Stimulated activated CD4-positive, alpha-beta T cell treated with anti-CD3 and anti-CD28 coated beads, Interleukin-4, amount 100 ng/mL, for 24 hours (primary cell): Measurements from ENCODE around the gene AP3D1.
A peak's percentile ranks its signal among the peaks of the same experiment; 100 is the strongest.

Source experiments
- DNase-seq: peaks from one replicate; pipeline ENCODE4 v3.0.0-alpha.2; 2020

The AP3D1 gene

DNA sequence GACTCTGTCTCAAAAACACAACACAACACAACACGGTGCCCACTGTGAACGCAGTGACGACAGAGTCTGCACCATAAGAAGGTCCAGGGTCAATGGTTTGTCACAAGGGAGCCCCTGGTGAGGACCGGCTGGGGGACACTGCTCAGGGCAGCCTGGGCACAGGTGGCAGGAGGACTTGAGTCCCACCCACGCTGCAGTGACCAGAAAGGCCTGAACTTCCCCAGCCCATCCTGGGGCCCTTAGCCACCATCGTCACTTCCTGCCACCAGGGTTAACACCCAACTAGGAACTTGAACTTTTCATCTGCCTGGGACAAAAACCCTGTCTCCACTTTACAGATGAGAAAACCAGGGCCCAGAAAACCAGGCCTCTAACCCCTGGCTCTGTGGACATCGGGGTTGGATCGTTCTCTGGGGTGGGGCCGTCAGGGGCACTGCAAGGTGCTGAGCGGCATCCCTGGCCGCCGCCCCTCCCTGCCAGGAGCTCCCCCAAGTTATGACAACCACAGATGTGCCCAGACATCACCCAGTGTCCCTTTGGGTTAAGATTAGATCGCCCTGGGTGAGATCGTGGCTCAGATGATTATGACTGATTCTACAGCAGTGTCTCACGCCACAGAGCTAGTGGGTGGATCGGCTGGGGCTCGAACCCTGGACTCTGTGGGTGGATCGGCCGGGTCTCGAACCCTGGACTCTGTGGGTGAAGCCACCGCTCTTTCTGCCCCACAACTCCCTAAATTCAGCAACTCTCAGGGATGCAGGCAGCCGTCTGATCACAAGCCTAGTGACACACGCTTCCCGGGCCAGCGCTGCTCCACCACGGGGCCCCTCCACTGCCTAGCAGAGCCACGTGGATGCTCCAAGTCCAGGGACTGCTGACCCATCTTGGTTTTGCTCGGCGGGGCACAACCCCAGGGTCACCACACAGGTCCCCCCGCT, 69.2 kb downstream of the AP3D1 start:
- DNase-seq: peak; percentile 44

- DNase-seq: no peak
These were observed 70.9 kb downstream of the AP3D1 start for GRCh38 chr19:2080336-2080988.

GRCh38 chr19:2079865-2080301, 71.5 kb downstream of the AP3D1 start:
- no peak for DNase-seq

- DNase-seq: no peak
These were observed 72.1 kb downstream of the AP3D1 start for GRCh38 chr19:2079076-2079864.

DNA sequence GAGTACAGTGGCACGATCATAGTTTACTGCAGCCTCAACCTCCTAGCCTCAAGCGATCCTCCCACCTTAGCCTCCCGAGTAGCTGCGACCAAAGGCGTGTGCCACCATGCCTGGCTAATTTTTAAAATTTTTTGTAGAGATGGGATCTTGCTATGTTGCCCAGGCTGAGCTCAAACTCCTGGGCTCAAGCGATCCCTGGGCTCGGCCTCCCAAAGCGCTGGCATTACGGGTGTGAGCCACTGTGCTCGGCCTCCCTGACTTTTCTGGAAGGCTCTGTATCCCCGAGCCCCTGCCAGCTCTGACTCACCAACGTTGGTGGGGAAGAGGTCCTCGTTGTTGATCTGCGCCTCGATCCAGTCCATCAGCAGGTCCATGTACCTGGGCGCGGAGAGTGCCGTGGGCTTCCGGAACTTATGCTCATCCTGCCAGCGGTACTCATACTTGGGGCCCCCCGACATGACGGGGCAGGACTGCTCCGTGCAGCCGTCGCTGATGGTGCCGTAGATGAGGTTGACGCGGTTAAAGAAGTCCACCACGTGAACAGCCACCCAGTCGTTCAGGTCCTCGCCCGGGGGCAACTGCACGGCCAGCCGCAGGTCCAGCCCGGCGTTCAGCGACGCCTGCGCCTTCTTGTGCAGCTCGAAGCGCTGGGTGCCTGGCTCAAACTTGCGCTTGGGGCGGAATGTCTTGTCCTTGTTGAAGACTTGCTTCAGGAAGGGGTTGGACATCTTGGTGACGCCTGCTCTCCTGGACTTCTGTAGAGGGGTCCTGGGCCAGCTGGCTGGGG, 73.3 kb downstream of the AP3D1 start:
- no peak for DNase-seq

DNA sequence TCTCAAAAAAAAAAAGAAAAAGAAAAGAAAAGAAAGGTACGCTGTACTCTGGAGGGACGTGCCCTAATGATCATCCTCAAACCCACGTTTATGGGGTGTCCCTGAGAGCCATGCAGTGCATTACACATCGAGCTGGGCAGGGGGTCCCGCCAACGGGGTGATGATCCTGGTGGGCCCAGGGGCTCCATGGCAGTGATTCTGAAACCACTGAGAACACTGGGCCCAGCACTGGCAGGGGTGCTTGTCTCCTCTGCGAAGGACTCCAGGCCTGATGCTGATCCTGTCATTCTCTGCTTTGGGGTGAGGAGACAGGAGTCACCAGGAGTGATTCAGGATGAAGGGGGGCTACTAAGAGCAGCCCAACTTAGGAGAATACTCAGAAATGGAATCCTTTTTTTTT, 74.0 kb downstream of the AP3D1 start:
- no peak for DNase-seq

- no peak for DNase-seq
These were observed 74.8 kb downstream of the AP3D1 start for GRCh38 chr19:2076526-2076944.

DNA sequence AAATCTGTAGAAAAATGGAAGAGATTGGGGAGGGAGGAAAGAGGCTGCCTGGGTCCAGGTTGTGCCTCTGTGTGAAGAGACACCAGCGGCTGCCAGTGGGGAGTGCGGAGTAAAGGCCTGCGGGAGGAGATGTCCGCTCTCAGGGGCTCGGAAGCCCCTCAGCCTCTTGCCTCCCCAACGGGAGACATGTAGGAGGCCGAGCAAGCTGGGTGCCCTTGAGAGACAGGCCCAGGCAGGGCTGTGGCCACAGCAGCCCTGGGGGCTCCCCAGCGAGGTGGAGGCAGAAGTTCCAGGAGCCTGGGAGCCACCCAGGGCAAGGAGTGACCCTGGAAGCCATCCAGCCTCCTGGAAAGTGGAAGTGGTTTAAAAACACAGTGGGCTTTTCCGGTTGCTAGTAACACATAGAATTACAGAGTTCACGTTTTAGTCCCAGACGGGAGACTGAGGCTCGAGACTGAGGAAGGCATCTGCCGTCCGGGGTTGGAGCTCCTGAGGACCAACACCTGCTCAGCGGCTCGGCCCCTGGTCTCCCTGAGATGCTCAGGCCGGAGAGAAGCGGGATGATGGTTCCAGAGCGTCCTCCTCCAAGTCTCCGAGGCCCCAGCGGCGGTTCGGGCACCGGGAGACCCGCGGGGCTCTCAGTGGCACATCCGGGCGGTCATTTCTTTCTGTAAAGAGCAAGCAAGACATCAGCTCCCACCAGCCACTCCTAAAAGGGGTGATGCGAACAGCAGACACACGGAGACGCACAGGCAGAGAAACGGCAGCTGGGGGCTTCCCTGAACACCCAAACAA, 78.4 kb downstream of the AP3D1 start:
- DNase-seq: no peak

GRCh38 chr19:2070986-2071673, 80.2 kb downstream of the AP3D1 start:
- DNase-seq: no peak

- no peak for DNase-seq
These were observed 80.9 kb downstream of the AP3D1 start for GRCh38 chr19:2070436-2070827.

DNA sequence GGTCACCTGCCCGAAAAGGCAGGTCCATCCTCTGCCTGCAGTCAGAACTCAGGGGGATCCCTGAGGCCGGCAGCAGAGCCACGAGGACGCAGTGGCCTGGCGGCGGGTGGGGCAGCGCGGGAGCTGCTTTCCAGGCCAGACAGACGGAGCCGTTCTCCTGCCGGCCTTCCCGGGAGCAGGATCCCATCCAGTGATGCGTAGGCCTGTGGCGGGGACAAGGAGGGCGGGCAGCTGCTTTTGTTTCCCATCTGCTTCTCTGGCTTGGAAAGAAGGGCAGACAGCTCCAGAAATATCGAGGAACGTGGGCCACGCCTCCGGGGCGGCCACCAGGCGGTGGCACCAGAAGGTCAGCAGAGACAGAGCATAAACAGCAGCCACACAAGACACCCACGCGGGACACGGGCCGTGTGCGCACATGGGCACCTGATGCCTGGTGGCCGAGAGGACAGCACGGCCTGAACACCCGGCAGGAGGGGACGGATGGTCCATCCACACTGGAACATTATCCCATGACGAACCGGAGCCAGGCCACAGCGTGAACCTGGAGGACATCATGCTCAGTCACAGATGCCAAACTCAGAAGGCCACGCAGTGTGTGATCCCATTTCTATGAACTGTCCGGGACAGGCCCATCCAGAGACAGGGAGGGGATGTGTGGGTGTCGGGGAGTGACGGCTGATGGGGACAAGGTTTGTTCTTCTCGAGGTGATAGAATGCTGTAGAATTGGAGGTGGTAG, 86.4 kb downstream of the AP3D1 start:
- no peak for DNase-seq

DNA sequence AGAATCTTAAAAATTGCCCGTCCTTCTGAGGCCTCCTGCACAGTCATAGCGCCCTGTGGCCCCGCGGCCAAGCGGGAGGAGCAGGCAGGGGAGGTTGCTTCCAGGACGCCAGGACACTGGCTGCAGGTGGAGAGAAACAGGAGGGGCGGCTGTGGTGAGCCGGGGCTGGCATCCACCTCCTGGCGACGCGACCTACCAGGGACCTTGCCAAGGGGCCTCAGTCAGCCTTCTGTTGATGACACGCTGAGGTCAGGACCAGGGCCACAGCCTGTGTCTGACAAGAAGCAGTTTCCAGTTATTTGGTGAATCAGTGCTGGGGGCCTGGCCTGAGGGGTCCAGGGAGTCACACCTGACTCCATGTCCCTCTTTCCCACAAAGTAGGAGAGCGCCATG, 87.0 kb downstream of the AP3D1 start:
- no peak for DNase-seq

DNA sequence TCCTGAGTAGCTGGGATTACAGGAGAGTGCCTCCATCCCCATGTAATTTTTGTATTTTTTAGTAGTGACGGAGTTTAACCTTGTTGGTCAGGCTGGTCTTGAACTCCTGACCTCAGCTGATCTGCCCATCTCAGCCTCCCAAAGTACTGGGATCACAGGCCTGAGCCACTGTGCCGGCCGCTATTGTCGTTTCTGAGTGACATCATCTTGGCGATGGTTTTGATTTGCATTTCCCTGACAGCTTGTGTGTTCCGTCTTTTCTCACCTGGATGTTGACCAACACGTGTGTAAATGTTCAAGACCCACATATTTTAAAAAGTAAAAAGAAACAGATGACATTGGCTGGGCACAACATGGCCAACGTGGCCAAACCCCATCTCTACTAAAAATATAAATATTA, 87.5 kb downstream of the AP3D1 start:
- DNase-seq: no peak

- DNase-seq: no peak
These were observed 88.6 kb downstream of the AP3D1 start for GRCh38 chr19:2062770-2063169.

- no peak for DNase-seq
These were observed 89.0 kb downstream of the AP3D1 start for GRCh38 chr19:2062389-2062729.

DNA sequence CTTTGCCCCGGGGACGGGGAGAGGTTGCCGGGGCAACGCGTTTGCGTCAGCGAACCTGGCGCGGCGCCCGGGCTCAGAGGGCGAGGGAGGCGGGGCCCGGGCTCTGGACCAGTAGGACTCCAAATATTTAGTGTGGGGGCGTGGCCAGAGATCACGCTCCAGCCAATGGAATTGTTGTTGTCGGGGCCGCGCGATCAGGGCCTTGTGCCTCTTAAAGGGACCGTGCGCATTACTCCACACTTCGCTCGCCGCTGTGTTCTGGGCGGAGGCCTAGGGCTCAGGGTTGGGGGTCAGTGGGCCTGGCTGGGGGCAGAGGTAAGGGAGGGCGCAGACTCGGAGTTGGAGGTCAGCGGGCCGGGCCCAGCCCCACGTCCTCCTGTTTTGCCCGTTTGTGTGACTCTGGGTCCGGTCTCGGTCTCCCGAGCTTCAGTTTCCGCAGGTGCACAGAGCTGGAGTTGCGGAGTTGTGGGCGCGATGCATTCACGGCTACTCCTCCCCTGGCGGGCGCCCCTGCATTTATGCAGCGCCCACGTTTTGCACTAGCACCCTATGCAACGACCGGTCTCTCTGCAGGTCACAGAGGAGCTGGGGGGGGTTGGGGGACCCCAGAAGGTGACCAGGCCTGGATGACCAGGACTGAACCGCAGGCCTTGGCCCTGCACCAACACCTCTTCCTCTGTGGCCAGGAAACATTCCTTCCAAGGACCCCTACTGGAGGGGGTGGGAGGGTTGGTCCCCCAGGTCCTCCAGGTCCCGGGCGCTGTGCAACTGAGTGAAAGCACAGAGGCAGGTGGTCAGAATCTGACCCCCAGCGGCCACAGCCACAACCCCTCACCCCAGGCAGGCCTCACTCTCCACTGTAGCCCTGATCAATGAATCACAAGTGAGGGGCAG, 89.6 kb downstream of the AP3D1 start:
- peak; percentile 99 for DNase-seq

DNA sequence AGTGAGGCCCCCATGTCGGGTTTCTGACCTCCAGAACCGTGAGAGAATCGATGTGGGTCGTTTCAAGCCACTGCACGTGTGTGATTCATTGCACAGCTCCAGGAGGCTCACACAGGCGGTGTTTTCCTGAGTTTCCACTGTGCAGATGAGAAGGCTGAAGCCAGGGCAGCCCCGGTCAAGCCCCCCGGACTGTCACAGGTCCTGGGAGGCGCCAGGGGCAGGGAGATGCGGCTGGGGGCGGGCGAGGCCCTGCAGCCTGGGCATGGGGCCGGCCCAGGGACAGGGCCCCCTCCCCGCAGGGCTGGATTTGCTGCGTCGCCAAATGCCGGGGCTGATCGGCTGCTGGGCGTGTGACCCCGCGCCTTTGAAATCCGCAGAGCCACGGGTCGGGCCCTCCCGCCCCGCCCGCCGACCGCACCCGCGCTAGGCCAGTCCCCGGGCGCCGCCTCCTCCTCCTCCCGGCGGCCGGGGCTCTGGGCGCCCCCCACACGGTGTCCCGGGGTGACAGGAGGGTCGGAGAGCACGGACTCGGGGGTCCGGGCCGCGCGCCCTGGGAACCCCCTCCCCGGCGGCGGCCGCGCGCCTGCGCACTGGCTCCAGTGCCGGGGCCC, 90.4 kb downstream of the AP3D1 start:
- DNase-seq: peak; percentile 57

DNA sequence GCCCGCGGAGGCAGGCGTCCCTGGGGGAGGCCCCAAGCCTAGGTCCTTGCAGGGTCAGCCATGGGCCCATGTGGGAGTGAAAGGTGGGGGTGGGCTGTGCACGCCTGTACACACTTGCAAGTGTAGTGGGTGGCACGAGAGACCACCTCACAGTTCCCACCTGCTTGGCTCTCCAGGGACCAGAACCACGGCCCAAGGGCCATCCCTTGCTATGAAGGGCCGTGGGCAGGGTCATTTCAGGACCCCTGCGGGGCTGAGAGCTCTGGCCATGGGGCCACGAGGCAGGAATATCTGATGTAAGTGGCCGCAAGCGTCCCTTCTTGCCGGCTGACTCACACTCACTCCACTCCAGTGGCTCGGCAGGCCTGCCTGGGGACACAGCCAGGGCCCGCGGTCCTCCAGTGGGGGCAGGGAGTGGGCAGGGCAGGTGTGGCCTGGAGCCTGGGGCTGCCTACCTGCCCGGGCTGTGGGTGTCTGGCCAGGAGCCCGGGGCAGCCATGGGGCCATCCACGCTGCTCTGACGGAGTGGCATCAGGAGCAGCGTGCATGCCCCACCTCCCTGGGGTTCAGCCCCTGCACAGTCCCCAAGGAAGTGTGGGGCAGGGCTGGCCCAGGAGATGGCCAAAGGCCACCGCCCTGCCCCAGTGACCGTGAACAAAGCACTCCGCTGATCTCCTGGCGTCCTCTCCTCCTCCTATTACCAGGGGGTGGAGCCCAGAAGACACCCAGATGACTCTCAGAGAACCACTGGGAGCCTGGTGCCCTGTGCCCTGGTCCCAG, 91.8 kb downstream of the AP3D1 start:
- no peak for DNase-seq
